Activated naive CD4-positive, alpha-beta T cell treated with anti-CD3 and anti-CD28 coated beads, Interleukin-2, amount 50 U/mL, for 24 hours (primary cell): ENCODE measurements around the gene DCHS2.

Experiments used
- H3K27ac Mint-ChIP-seq: one replicate; pipeline ENCODE4 v1.8.0; 2021; ENCODE audit warnings: mild to moderate bottlenecking, mixed read lengths
- H3K27me3 Mint-ChIP-seq: one replicate; pipeline ENCODE4 v1.8.0; 2021; ENCODE audit warnings: mixed read lengths
- H3K36me3 Mint-ChIP-seq: one replicate; pipeline ENCODE4 v1.8.0; 2021; ENCODE audit warnings: mixed read lengths
- H3K4me1 Mint-ChIP-seq: one replicate; pipeline ENCODE4 v1.8.0; 2021; ENCODE audit warnings: mixed read lengths
- H3K4me3 Mint-ChIP-seq: one replicate; pipeline ENCODE4 v1.8.0; 2021; ENCODE audit warnings: mild to moderate bottlenecking, mixed read lengths
- H3K9me3 Mint-ChIP-seq: one replicate; pipeline ENCODE4 v1.8.0; 2021; ENCODE audit warnings: mixed read lengths

DCHS2 gene

GRCh38 chr4:154399259-154399974 is 92.2 kb downstream of the DCHS2 start:
- H3K27ac Mint-ChIP-seq = no peak overlapping the region
- no peaks in the 10 kb centered on the region for H3K36me3 Mint-ChIP-seq
- peaks cover 11% of the 10 kb centered on the region for H3K27me3 Mint-ChIP-seq
- no peak overlapping the region for H3K4me3 Mint-ChIP-seq
- peaks cover 6% of the 10 kb centered on the region for H3K9me3 Mint-ChIP-seq
- H3K4me1 Mint-ChIP-seq = no peaks in the 10 kb centered on the region

DNA sequence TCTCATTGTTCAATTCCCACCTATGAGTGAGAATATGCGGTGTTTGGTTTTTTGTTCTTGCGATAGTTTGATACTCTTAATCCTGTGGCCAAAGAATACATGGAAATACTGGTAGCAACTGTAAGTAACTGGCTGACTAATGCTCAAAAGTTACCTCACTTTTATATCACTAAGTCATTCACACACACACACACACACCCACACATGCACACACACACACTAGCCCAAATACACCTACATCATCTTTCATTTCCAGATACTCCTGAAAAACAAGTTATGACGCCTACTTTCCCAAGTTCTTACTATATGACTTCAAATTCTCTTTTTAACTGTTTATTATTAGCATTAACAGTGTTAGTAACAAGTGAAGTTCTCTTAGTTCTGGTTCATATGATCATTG is 101.3 kb downstream of the DCHS2 start:
- H3K4me3 Mint-ChIP-seq = no peak overlapping the region
- no peak overlapping the region for H3K27ac Mint-ChIP-seq
- peaks cover 10% of the 10 kb centered on the region for H3K27me3 Mint-ChIP-seq
- no peaks in the 10 kb centered on the region for H3K4me1 Mint-ChIP-seq
- H3K9me3 Mint-ChIP-seq = peaks cover 5% of the 10 kb centered on the region
- H3K36me3 Mint-ChIP-seq = no peaks in the 10 kb centered on the region

DNA sequence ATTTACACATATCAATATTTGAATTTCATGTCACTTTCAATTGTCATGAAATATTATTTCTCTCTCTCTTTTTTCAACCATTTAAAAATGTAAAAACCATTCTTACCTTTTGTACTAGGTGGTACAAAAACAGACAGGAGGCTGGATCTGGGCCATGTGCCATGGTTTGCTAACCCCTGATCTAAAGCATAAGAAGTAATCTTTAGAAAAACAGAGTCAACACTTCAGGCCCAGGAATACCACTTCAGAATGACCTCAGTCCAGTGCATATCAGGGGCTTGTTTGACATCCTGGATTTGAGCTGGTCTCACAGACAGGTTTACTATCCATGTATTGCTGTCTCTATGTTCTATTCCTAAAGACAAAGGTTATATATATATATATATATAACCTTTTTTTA is 102.5 kb downstream of the DCHS2 start:
- peaks cover 9% of the 10 kb centered on the region for H3K9me3 Mint-ChIP-seq
- no peaks in the 10 kb centered on the region for H3K4me1 Mint-ChIP-seq
- no peaks in the 10 kb centered on the region for H3K36me3 Mint-ChIP-seq
- no peak overlapping the region for H3K27ac Mint-ChIP-seq
- H3K27me3 Mint-ChIP-seq = peaks cover 10% of the 10 kb centered on the region
- no peak overlapping the region for H3K4me3 Mint-ChIP-seq

- peaks cover 7% of the 10 kb centered on the region for H3K27me3 Mint-ChIP-seq
- no peak overlapping the region for H3K27ac Mint-ChIP-seq
- H3K36me3 Mint-ChIP-seq = no peaks in the 10 kb centered on the region
- H3K9me3 Mint-ChIP-seq = peaks cover 9% of the 10 kb centered on the region
- no peaks in the 10 kb centered on the region for H3K4me1 Mint-ChIP-seq
- H3K4me3 Mint-ChIP-seq = no peak overlapping the region
These were observed 107.6 kb downstream of the DCHS2 start for GRCh38 chr4:154384012-154384411.

DNA sequence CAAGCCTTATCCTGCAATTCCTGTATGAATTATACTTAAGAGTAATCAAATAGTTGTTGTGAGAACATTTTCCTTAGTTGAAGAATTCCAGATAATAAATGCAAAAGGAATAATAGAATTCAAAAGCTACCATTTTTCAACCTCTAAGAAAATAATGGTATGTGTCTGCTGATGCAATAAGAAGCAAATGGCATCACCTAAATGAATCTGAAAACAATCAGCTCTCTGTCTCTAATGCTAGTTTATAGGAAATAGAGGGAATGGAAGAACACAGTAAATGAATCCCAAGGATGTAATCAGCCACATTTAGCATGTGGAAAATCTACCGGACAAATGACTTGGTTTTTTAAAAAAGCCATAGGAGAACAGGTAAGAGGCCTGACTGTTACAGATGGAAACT is 115.1 kb downstream of the DCHS2 start:
- Mint-ChIP-seq H3K27me3 (peaks cover 9% of the 10 kb centered on the region), H3K4me3 (no peak overlapping the region), H3K36me3 (no peaks in the 10 kb centered on the region), H3K9me3 (no peaks in the 10 kb centered on the region), H3K27ac (no peak overlapping the region), H3K4me1 (no peaks in the 10 kb centered on the region)

DNA sequence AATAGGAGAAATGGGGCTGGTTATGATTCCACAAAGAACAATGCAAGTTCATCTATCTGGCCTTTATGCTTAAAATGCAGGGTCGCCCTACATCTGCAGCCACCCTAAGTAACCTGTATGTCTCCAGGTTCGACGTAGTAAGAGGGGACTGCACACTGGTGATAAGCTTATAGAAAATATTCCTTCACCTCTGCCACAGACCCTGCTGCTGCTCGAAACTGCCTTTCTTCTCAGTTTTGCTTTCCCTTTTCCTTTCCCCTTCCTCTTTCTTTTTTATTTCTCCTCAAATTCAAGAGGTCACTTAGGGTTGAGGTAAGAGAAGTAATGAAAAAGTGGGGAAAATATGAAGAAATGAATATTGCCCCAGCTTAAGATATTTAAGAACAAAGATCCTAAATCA is 123.5 kb downstream of the DCHS2 start:
- no peaks in the 10 kb centered on the region for H3K36me3 Mint-ChIP-seq
- peaks cover 19% of the 10 kb centered on the region for H3K27me3 Mint-ChIP-seq
- no peak overlapping the region for H3K27ac Mint-ChIP-seq
- no peak overlapping the region for H3K4me3 Mint-ChIP-seq
- peaks cover 3% of the 10 kb centered on the region for H3K4me1 Mint-ChIP-seq
- peaks cover 6% of the 10 kb centered on the region for H3K9me3 Mint-ChIP-seq

DNA sequence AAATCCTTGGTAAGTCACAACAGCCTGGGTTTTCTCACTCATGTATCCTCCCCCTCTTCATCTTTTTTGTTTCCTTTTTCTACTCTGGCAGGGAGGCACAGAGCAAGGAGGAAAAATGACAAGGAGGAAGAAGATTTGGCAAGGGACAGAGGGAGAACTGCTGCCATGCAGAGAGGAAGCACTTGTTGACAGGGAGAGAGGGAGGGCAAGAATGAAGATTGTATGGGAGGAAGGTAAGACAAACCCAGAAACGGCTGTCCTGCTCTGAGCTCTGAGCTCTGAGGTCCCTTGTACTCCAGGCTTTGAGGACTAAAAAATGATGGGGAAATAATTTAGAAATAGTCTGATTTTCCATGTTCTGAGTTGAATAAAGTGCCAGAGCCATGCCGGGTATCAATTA is 123.9 kb downstream of the DCHS2 start:
- H3K27me3 Mint-ChIP-seq = peaks cover 19% of the 10 kb centered on the region
- no peak overlapping the region for H3K27ac Mint-ChIP-seq
- H3K9me3 Mint-ChIP-seq = peaks cover 6% of the 10 kb centered on the region
- no peak overlapping the region for H3K4me3 Mint-ChIP-seq
- H3K36me3 Mint-ChIP-seq = no peaks in the 10 kb centered on the region
- H3K4me1 Mint-ChIP-seq = peaks cover 3% of the 10 kb centered on the region

DNA sequence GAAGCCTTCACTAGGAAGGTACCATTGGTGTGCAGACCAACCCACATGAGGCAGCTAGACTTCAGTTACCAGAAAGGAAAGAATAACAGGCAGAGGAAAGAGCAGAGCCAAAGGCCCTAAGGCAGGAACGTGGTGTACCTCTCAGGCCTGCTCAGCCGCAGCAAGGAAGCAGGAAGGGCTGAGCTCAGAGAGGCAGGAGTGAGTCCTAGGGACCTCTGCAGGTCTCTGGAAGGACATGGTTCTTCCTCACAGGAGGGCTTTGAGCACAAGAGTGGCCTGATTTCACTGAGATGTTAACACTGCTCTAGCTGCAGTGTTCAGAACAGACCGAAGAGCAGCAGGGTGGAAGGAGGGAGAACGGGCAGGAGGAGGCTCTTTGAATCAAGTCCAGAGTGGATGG is 124.6 kb downstream of the DCHS2 start:
- Mint-ChIP-seq H3K36me3 (no peaks in the 10 kb centered on the region), H3K27me3 (peaks cover 17% of the 10 kb centered on the region), H3K27ac (no peak overlapping the region), H3K4me3 (no peak overlapping the region), H3K9me3 (peaks cover 6% of the 10 kb centered on the region), H3K4me1 (peaks cover 5% of the 10 kb centered on the region)

DNA sequence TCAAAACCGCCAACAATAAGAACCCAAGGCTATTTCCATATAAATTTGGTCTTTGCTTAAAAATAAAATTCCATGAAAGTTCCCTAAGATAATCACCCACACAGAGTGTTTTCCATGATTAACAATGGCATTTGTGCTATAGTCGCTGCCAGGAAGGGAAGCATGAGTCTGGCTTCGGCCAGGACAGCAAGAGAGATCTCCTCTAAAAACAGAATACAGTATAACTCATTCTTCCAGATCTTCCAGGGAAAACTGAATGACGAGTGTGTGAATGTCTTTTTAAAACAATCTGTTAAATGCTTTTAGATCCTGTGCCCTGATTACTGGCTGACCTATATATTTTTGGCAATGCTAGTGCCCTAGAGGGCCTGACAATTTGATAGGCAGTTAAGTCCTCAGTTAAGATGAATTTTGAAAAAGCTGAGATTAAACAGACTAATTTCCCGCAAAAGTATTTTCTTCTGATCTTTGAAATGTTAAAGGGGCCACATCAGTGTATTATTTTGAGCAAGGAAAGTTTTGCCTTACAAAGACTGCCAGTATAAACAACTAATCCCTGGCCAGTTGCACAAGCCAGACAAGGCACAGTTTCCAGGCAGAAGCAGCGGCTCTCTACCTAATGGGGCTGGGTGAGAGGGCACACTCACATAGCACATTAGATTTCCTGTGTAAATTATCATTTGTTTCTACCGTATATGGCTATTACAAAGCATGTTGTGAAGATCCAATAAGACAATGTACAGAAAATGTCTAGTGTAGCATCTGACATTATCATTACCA is 127.3 kb downstream of the DCHS2 start:
- peaks cover 15% of the 10 kb centered on the region for H3K4me1 Mint-ChIP-seq

GRCh38 chr4:154361450-154361849 is 130.1 kb downstream of the DCHS2 start:
- Mint-ChIP-seq H3K9me3 (no peaks in the 10 kb centered on the region), H3K27ac (no peak overlapping the region), H3K27me3 (peaks cover 4% of the 10 kb centered on the region), H3K36me3 (no peaks in the 10 kb centered on the region), H3K4me1 (peaks cover 12% of the 10 kb centered on the region), H3K4me3 (no peak overlapping the region)

More for the DNA sequence above, 127.3 kb downstream of the DCHS2 start:
- H3K4me3 Mint-ChIP-seq = no peak overlapping the region
- peaks cover 4% of the 10 kb centered on the region for H3K27me3 Mint-ChIP-seq
- no peak overlapping the region for H3K27ac Mint-ChIP-seq
- H3K9me3 Mint-ChIP-seq = no peaks in the 10 kb centered on the region
- H3K36me3 Mint-ChIP-seq = no peaks in the 10 kb centered on the region

DNA sequence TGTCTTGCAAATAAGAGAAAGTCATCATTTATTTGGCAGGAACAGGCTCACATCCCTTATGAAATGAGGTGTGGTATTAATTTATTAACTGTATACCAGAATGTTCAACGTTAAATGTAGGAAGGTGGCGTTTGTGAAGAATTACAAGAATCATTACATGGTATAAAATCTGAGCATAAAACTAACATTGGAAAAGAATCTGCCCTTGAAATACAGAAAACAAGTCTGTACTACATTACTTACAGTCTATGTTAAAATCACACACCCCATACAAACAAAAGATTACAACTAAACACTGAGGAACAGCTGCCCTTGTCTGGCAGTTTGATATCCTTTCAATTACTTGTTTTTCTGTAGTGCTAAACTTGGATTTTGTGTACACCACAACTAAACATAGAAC is 131.1 kb downstream of the DCHS2 start:
- peaks cover 12% of the 10 kb centered on the region for H3K4me1 Mint-ChIP-seq
- no peaks in the 10 kb centered on the region for H3K9me3 Mint-ChIP-seq
- no peak overlapping the region for H3K27ac Mint-ChIP-seq
- H3K27me3 Mint-ChIP-seq = peaks cover 3% of the 10 kb centered on the region
- no peak overlapping the region for H3K4me3 Mint-ChIP-seq
- H3K36me3 Mint-ChIP-seq = no peaks in the 10 kb centered on the region

GRCh38 chr4:154354883-154355282 is 136.7 kb downstream of the DCHS2 start:
- no peaks in the 10 kb centered on the region for H3K9me3 Mint-ChIP-seq
- peaks cover 7% of the 10 kb centered on the region for H3K27me3 Mint-ChIP-seq
- H3K27ac Mint-ChIP-seq = no peak overlapping the region
- H3K4me1 Mint-ChIP-seq = no peaks in the 10 kb centered on the region
- no peak overlapping the region for H3K4me3 Mint-ChIP-seq
- H3K36me3 Mint-ChIP-seq = no peaks in the 10 kb centered on the region

- H3K27ac Mint-ChIP-seq = no peak overlapping the region
- peaks cover 2% of the 10 kb centered on the region for H3K27me3 Mint-ChIP-seq
- H3K36me3 Mint-ChIP-seq = no peaks in the 10 kb centered on the region
- H3K9me3 Mint-ChIP-seq = no peaks in the 10 kb centered on the region
- H3K4me3 Mint-ChIP-seq = no peak overlapping the region
- H3K4me1 Mint-ChIP-seq = no peaks in the 10 kb centered on the region
These were observed 141.8 kb downstream of the DCHS2 start for GRCh38 chr4:154349829-154350228.

- Mint-ChIP-seq H3K27me3 (peaks cover 6% of the 10 kb centered on the region), H3K4me1 (no peaks in the 10 kb centered on the region), H3K9me3 (no peaks in the 10 kb centered on the region), H3K36me3 (no peaks in the 10 kb centered on the region), H3K4me3 (no peak overlapping the region), H3K27ac (no peak overlapping the region)
These were observed 142.9 kb downstream of the DCHS2 start for GRCh38 chr4:154348657-154349056.

GRCh38 chr4:154345359-154345758 is 146.2 kb downstream of the DCHS2 start:
- Mint-ChIP-seq H3K4me3 (no peak overlapping the region), H3K27ac (no peak overlapping the region), H3K36me3 (no peaks in the 10 kb centered on the region), H3K4me1 (no peaks in the 10 kb centered on the region), H3K9me3 (no peaks in the 10 kb centered on the region), H3K27me3 (peaks cover 11% of the 10 kb centered on the region)

- Mint-ChIP-seq H3K27ac (no peak overlapping the region), H3K36me3 (no peaks in the 10 kb centered on the region), H3K4me1 (no peaks in the 10 kb centered on the region), H3K4me3 (no peak overlapping the region), H3K9me3 (no peaks in the 10 kb centered on the region), H3K27me3 (peaks cover 11% of the 10 kb centered on the region)
These were observed 146.9 kb downstream of the DCHS2 start for GRCh38 chr4:154344686-154345085.
